Heart left ventricle (tissue), 16 donors: ENCODE results near the gene ANKRD28. TPM values are rescaled to one million over a fixed set of nuclear protein-coding genes. Genes with fewer than 3 reads are reported as not detected.

Experiments used
- ATAC-seq, 4 donors: fragments of 200-7000 bp; cut with Tn5 transposase; one replicate each; pipeline ENCODE4 v1.9.1; 2020 to 2022; ENCODE audit warnings: moderate library complexity in 4 of 4, mild to moderate bottlenecking in 3 of 4, moderate number of reproducible peaks in 1 of 4
- DNase-seq, 5 donors: peaks; one replicate each; pipeline ENCODE4 v3.0.0-alpha.2; 2020
- H3K27ac ChIP-seq, 12 donors: fragments of 200-600 bp; sonication (generic) in 4 of 12; one replicate each; pipeline versions ENCODE4 v1.5.0 to v1.8.0; 2016 to 2022; ENCODE audit warnings: mild to moderate bottlenecking in 2 of 12
- H3K27me3 ChIP-seq, 9 donors: fragments of 200-600 bp; sonication (generic) in 2 of 9; one replicate each; pipeline versions ENCODE4 v1.5.1 to v1.8.0; 2016 to 2022; ENCODE audit warnings: mild to moderate bottlenecking in 3 of 9
- H3K36me3 ChIP-seq, 9 donors: fragments of 200-600 bp; sonication (generic) in 2 of 9; one replicate each; pipeline versions ENCODE4 v1.5.0 to v1.8.0; 2018 to 2022; ENCODE audit warnings: mild to moderate bottlenecking in 2 of 9
- H3K4me1 ChIP-seq, 12 donors: fragments of 200-600 bp; sonication (generic) in 4 of 12; one replicate each; pipeline versions ENCODE4 v1.5.0 to v1.8.0; 2016 to 2022; ENCODE audit warnings: mild to moderate bottlenecking in 3 of 12
- H3K4me3 ChIP-seq, 12 donors: fragments of 200-600 bp; sonication (generic) in 4 of 12; one replicate each; pipeline versions ENCODE4 v1.5.0 to v1.8.0; 2017 to 2022; ENCODE audit warnings: mild to moderate bottlenecking in 9 of 12, moderate library complexity in 4 of 12
- H3K9me3 ChIP-seq, 12 donors: fragments of 200-600 bp; sonication (generic) in 4 of 12; one replicate each; pipeline versions ENCODE4 v1.5.0 to v1.8.0; 2016 to 2022; ENCODE audit warnings: mild to moderate bottlenecking in 1 of 12
- POLR2A ChIP-seq, 2 donors: fragments of 450-650 bp; IDR thresholded peaks; one replicate each; pipeline ENCODE4 v1.6.1; 2017; ENCODE audit warnings: antibody characterized with exemption in 2 of 2, mild to moderate bottlenecking in 2 of 2, moderate library complexity in 2 of 2
- WGBS, 4 donors: extraction: QIAGEN DNeasy Blood & Tissue Kit in 2 of 4; methylation state at CpG; one replicate each; pipeline versions ENCODE4 v1.1.5 to v1.1.7; 2013 to 2018; 5-methylcytosine and 5-hydroxymethylcytosine counted together
- intact Hi-C, 10 donors: fragments of 100-400 bp; cut with DNase I; formaldehyde crosslinking; loops; one replicate each; pipeline versions ENCODE4 v1.11.1 to v1.14.2; 2022
- polyA plus RNA-seq, 2 donors: library from polyadenylated mRNA; stranded (reverse); fragments of 200-250 nt; gene quantifications; one replicate each; pipeline ENCODE4 v1.2.3, GENCODE V29; 2013
- total RNA-seq, 9 donors: library from RNA; depleted of rRNA in 2 of 9; stranded (reverse); fragments of >200 nt in 2 of 9; fragmentation: NEBNext Ultra II Directional in 3 of 9; extraction: Animal tissue kit (Norgen Biotek cat#: 25700) in 3 of 9; gene quantifications; one replicate each; pipeline versions ENCODE4 v1.1.0 to v1.2.4, GENCODE V29; 2016 to 2023
- TF ChIP-seq, protein P1 (sequence below), 12 donors: fragments of 200-600 bp; sonication (generic) in 4 of 12; IDR thresholded peaks; one replicate each; pipeline versions ENCODE4 v1.5.0 to v1.8.0; 2018 to 2022; ENCODE audit warnings: antibody characterized with exemption in 12 of 12, mild to moderate bottlenecking in 5 of 12
- donor health status: ischemic (EF 13 %, LVEDD 7.1; RV severe dilation, severe dysfunction).
- donor health status: healthy with polysubstance abuse.
- donor health status: DM: no; HTN: yes; CAD: no.
- donor health status: DM: no; HTN: no; CAD: no.
- donor health status: ischemic (EF 25% LVEDD 6.9; RV normal size, moderate dysfunction).
- donor health status: ischemic (EF 25% LVEDD 5.7; RV mildly dilated, moderate dysfunction).
- donor health status: healthy.
- donor health status: DM: yes; HTN: yes; CAD: no.
- donor health status: ischemic (EF 35%, LVEDD 5.7; RV mildly dilated, moderate dysfunction).
- donor health status: nonischemic (EF 11% LVEDD 7.7; RV severe dilation, severe dysfunction).
- donor health status: DM: yes; HTN: yes; CAD: no.
- donor health status: PGD.
- donor health status: ischemic (EF 29% LVEDD 5.4; RV normal size, mild dysfunction).
- donor health status: nonischemic (EF 23%, LVEDD 6.1; RV moderate dilation, normal function).

The ANKRD28 gene
- total and polyA plus RNA-seq, 11 donors: 4.9 to 32.1 (median 24.3) TPM

DNA sequence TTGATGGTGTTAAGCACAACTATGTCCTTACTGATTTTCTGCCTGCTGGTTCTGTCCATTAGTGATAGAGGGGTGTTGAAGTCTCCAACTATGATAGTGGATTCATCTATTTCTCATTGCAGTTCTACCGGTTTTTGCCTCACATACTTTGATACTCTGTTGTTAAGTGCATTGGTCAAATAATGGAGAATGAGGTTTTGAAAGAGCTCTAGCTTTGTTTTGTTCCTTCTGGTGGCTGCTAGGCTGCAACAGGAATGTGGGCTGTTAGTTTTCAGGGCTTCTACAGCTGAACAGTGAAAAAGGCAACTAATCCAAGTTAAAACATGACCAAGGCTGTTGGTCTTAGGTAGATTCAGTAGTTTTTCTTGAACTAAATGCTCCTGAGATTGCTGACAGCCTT is 133.6 kb downstream of the ANKRD28 start:
- Histone ChIP-seq H3K4me3 (no peak overlapping the region), H3K9me3 (peaks cover 0 to 3% (median 0%) of the 10 kb centered on the region in 12 donors), H3K36me3 (peaks cover 0 to 19% (median 6%) of the 10 kb centered on the region in 9 donors), H3K4me1 (peaks cover 0 to 6% (median 0%) of the 10 kb centered on the region in 12 donors), H3K27me3 (no peaks in the 10 kb centered on the region), H3K27ac (peak overlapping the region in 1 of 12 donors; percentile 7)
- no peak for ATAC-seq
- no peak for TF ChIP-seq POLR2A (IDR thresholded peaks at IDR 0.05)
- TF ChIP-seq, protein P1, sequence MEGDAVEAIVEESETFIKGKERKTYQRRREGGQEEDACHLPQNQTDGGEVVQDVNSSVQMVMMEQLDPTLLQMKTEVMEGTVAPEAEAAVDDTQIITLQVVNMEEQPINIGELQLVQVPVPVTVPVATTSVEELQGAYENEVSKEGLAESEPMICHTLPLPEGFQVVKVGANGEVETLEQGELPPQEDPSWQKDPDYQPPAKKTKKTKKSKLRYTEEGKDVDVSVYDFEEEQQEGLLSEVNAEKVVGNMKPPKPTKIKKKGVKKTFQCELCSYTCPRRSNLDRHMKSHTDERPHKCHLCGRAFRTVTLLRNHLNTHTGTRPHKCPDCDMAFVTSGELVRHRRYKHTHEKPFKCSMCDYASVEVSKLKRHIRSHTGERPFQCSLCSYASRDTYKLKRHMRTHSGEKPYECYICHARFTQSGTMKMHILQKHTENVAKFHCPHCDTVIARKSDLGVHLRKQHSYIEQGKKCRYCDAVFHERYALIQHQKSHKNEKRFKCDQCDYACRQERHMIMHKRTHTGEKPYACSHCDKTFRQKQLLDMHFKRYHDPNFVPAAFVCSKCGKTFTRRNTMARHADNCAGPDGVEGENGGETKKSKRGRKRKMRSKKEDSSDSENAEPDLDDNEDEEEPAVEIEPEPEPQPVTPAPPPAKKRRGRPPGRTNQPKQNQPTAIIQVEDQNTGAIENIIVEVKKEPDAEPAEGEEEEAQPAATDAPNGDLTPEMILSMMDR (IDR thresholded peaks at IDR 0.05): no peak
- WGBS, 4 donors: 88 to 100% (median 94%) methylated on average over 1 of the region's 1 CpG
- no peak for DNase-seq
- intact Hi-C loops: no loop called here

DNA sequence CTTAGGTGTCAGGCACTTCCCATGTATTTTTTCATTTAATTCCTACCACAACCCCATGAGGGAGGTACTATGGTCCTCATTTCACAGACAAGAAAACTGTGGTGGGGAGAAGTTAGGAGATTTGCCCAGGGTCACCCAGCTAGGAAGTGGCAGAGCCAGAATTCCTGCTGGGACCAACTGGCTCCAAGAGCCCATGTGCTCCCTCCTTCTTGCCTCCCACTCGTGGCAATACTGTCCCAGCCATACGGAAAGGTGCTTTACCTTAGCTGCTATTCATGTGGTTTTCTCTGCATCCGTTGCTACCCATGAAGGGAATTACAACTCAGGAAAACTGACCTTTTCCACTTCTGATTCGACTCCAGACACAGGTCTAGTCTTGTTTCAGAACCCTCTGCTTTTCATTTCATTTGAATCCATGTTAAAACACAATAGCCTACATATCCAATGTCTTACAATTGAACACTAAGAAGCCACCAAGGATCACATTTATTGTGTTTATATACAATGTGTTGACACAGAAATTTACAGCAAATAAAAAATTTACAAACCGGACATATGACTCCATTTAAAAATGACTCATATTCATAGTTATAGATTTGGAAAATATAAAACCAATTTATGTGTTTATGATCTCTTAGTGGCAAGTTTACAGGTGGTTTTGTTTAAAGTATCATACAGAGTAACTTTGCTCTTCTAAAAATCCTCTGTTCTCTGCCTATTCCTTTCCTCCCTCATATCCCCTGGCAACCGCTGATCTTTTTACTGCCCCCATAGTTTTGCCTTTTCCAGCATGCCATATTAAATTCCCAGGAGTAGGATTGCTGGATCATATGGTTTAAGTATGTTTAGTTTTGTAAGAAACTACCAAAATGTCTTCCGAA is 137.5 kb downstream of the ANKRD28 start:
- no peaks in the 10 kb centered on the region for H3K27me3 ChIP-seq
- no peak for TF ChIP-seq POLR2A (IDR thresholded peaks at IDR 0.05)
- TF ChIP-seq, protein P1 (IDR thresholded peaks at IDR 0.05): no peak
- no peaks in the 10 kb centered on the region for H3K4me1 ChIP-seq
- H3K4me3 ChIP-seq: no peak overlapping the region
- ATAC-seq (no peak), DNase-seq (no peak)
- 81 to 88% (median 87%) methylated on average over 7 of the region's 7 CpGs for WGBS, 4 donors
- H3K9me3 ChIP-seq: peaks cover 0 to 26% (median 17%) of the 10 kb centered on the region in 12 donors
- intact Hi-C loops: no loop called here
- H3K27ac ChIP-seq: no peak overlapping the region
- no peaks in the 10 kb centered on the region for H3K36me3 ChIP-seq

DNA sequence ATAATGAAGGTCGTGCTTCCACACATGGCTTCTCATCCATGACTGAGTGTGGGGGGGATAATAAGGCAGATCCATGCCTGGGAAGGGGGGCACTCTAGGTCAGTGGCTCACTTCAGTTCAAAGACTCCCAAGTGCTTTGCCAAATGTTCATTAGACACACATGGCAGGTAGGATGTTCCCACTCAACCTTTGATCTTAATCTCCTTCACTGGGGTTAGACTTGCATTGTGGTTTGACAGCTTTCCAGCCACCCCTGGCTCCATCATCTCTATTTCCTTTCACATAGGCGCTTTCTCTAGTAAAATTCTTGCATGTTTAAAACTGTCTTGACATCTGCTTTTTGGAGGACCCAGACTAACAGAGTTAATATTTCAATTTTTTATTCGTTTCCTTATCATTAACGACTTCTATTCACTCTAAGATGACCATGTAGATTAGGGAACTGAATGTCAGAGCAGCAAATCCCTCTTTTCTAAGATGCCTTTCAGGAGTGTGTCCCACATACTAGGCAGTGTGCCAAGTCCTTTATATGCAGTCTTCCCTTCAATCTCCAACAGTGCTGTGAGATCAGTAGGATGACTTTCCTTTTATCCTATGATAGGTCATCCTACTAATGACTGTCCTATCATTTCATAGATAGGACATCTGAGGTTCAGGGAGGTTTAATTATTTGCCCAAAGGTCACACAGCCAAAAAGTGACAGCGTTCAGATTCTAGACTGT is 138.4 kb downstream of the ANKRD28 start:
- TF ChIP-seq POLR2A (IDR thresholded peaks at IDR 0.05): no peak
- TF ChIP-seq, protein P1 (IDR thresholded peaks at IDR 0.05): no peak
- H3K36me3 ChIP-seq: no peaks in the 10 kb centered on the region
- ATAC-seq: no peak
- intact Hi-C loops: no loop called here
- no peaks in the 10 kb centered on the region for H3K27me3 ChIP-seq
- H3K4me3 ChIP-seq: no peak overlapping the region
- DNase-seq: no peak
- no peaks in the 10 kb centered on the region for H3K4me1 ChIP-seq
- H3K9me3 ChIP-seq: peaks cover 0 to 30% (median 19%) of the 10 kb centered on the region in 12 donors
- H3K27ac ChIP-seq: no peak overlapping the region
- 78 to 86% (median 82%) methylated on average over 5 of the region's 5 CpGs for WGBS, 4 donors

DNA sequence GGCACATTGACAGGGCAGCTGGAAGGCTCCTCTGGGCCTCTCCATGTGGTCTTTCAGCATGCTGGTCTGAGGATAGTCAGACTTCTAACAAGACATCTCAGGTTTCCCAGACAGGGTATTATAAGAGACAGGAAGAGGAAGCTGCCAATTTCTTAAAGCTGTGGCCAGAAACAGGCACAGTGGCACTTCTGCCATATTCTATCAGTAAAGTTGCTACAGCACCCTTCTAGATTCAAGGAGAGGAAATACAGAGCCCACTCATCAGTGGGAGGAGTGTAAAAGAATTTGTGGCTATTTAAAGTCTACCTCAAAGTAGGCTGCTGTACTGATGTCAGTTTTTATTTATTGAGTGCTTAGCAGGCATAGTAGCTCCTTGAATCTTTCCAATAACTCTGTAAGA is 140.8 kb downstream of the ANKRD28 start:
- ATAC-seq: no peak

More for the DNA sequence above, 140.8 kb downstream of the ANKRD28 start:
- no peaks in the 10 kb centered on the region for H3K27me3 ChIP-seq
- H3K36me3 ChIP-seq: no peaks in the 10 kb centered on the region
- intact Hi-C loops: no loop called here
- no peak overlapping the region for H3K4me3 ChIP-seq
- no peak for DNase-seq
- H3K9me3 ChIP-seq: peaks cover 0 to 28% (median 19%) of the 10 kb centered on the region in 12 donors
- TF ChIP-seq, protein P1 (IDR thresholded peaks at IDR 0.05): no peak
- no peak for TF ChIP-seq POLR2A (IDR thresholded peaks at IDR 0.05)
- H3K4me1 ChIP-seq: no peaks in the 10 kb centered on the region
- no peak overlapping the region for H3K27ac ChIP-seq
